Transverse colon (tissue), 4 donors: ENCODE results near the gene ARHGAP18. TPM values are rescaled to one million over a fixed set of nuclear protein-coding genes. Genes with fewer than 3 reads are reported as not detected.

ENCODE experiments used
- DNase-seq: peaks from one replicate; pipeline ENCODE4 v3.0.0-alpha.2; 2019
- H3K27ac ChIP-seq, 4 donors: fragments of 200-600 bp; sonication (generic); 2 replicates each; pipeline ENCODE4 v1.5.1; 2016 to 2018; ENCODE audit warnings: inconsistent platforms in 4 of 4
- H3K27me3 ChIP-seq: fragments of 200-600 bp; sonication (generic); 2 replicates; pipeline ENCODE4 v1.5.1; 2017; ENCODE audit warnings: inconsistent platforms
- H3K36me3 ChIP-seq, 4 donors: fragments of 200-600 bp; sonication (generic); 2 replicates each; pipeline ENCODE4 v1.5.1; 2017 to 2019; ENCODE audit warnings: inconsistent platforms in 4 of 4
- H3K4me1 ChIP-seq, 4 donors: fragments of 200-600 bp; sonication (generic); 2 replicates each; pipeline ENCODE4 v1.5.1; 2017 to 2020; ENCODE audit warnings: inconsistent platforms in 4 of 4
- H3K4me3 ChIP-seq, 4 donors: fragments of 200-600 bp; sonication (generic); 1 replicate in 1 of 4; 2 replicates in 3 of 4; pipeline versions ENCODE4 v1.5.1 to v1.6.1; 2017 to 2019; ENCODE audit warnings: inconsistent platforms in 4 of 4
- H3K9me3 ChIP-seq, 2 donors: fragments of 200-600 bp; sonication (generic); 2 replicates each; pipeline ENCODE4 v1.5.1; 2017 to 2019; ENCODE audit warnings: inconsistent platforms in 2 of 2
- EP300 ChIP-seq: sonication (generic); formaldehyde crosslinking; IDR thresholded peaks from one replicate; pipeline ENCODE4 v1.6.1; 2017; ENCODE audit warnings: antibody characterized with exemption, low read depth
- POLR2A ChIP-seq: fragments of 450-650 bp; IDR thresholded peaks from one replicate; pipeline ENCODE4 v1.6.1; 2016; ENCODE audit warnings: antibody characterized with exemption, mild to moderate bottlenecking, moderate library complexity
- POLR2AphosphoS5 ChIP-seq, 3 donors: sonication (generic); formaldehyde crosslinking; IDR thresholded peaks; one replicate each; pipeline ENCODE4 v1.6.1; 2016; ENCODE audit warnings: antibody characterized with exemption in 3 of 3
- WGBS, 2 donors: methylation state at CpG; one replicate each; pipeline ENCODE4 v1.1.5; 2018; ENCODE audit warnings: low coverage in 1 of 2; 5-methylcytosine and 5-hydroxymethylcytosine counted together
- in situ Hi-C, 4 donors: fragments of 200-750 bp; cut with MboI; loops; one replicate each; pipeline versions ENCODE4 v1.15.0 to v1.15.1; 2017; ENCODE audit warnings: low sequenced_read_pairs in 3 of 4, low pct_ligation_motif_present in 1 of 4, low pct_unique_long_range_greater_than_20kb in 1 of 4
- intact Hi-C: fragments of 100-400 bp; cut with DNase I; formaldehyde crosslinking; loops from one replicate; pipeline ENCODE4 v1.15.1; 2023; ENCODE audit warnings: low total_unique reads
- total RNA-seq, 4 donors: library from RNA; depleted of rRNA; stranded (reverse); fragments of >200 nt; gene quantifications; one replicate each; pipeline ENCODE4 v1.1.0, GENCODE V29; 2016
- TF ChIP-seq, protein P1 (sequence below), 5 experiments: fragments of 200-600 bp in 3 of 5; fragments of 450-650 bp in 2 of 5; sonication (generic) in 3 of 5; IDR thresholded peaks; 1 replicate in 2 of 5; 2 replicates in 3 of 5; pipeline ENCODE4 v1.5.1; 2016 to 2017; ENCODE audit warnings: antibody characterized with exemption in 5 of 5, inconsistent platforms in 3 of 5, mild to moderate bottlenecking in 2 of 5, moderate library complexity in 1 of 5

The ARHGAP18 gene
- total RNA-seq, 4 donors from 2014 or later = 5.2 to 21.8 (median 13.0) TPM

DNA sequence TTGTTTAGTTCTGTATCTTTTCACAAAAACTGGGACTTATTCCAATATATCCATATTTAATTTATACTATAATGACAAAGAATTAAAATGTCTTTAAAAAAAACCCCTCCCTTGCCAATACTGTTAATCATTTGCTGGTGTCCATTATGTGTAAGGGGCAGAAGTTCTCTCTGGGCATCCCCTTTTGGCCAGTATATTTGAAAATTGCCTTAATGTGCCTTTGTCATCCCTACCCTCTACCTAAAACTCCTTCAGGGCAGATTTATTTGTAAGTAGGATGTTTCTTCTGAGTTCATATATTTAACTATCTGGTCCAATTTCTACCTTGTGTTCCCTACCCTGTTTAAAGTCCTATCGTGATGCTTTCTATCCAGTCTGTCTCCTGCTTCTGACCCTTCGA is 62.9 kb downstream of the ARHGAP18 start:
- intact Hi-C loops (no loop called here), in situ Hi-C loops (no loop called here)
- no peaks in the 10 kb centered on the region for H3K27me3 ChIP-seq
- H3K9me3 ChIP-seq = no peaks in the 10 kb centered on the region
- TF ChIP-seq POLR2A (no peak), EP300 (no peak), POLR2AphosphoS5 (IDR thresholded peaks at IDR 0.05) (no peak)
- TF ChIP-seq, protein P1, sequence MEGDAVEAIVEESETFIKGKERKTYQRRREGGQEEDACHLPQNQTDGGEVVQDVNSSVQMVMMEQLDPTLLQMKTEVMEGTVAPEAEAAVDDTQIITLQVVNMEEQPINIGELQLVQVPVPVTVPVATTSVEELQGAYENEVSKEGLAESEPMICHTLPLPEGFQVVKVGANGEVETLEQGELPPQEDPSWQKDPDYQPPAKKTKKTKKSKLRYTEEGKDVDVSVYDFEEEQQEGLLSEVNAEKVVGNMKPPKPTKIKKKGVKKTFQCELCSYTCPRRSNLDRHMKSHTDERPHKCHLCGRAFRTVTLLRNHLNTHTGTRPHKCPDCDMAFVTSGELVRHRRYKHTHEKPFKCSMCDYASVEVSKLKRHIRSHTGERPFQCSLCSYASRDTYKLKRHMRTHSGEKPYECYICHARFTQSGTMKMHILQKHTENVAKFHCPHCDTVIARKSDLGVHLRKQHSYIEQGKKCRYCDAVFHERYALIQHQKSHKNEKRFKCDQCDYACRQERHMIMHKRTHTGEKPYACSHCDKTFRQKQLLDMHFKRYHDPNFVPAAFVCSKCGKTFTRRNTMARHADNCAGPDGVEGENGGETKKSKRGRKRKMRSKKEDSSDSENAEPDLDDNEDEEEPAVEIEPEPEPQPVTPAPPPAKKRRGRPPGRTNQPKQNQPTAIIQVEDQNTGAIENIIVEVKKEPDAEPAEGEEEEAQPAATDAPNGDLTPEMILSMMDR (IDR thresholded peaks at IDR 0.05) = no peak
- DNase-seq = no peak
- H3K4me1 ChIP-seq = peaks cover 0 to 22% (median 10%) of the 10 kb centered on the region in 4 donors
- 69 to 95% methylated on average over 2 of the region's 2 CpGs for WGBS, 2 donors
- H3K4me3 ChIP-seq = no peak overlapping the region
- no peaks in the 10 kb centered on the region for H3K36me3 ChIP-seq
- H3K27ac ChIP-seq = peak overlapping the region in 1 of 4 donors; percentile 26

DNA sequence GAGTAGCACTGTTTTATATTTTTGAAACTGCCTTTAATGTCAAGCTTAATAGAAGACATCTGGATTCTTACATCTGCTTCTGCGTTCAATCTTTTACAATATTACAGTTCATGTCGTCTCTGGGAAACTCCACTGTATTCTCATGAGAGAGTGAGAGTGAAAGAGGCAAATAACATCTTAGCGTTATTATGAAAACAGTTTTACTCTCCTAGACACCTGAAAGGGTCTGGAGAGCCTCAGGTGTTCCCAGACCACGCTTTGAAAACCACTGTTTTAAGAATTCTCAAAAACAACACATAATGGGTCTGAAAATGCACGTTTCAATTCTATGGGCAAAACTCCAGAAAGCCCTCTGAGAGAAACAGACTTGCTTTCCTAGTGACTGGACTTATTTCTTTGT is 63.3 kb downstream of the ARHGAP18 start:
- Histone ChIP-seq H3K27me3 (no peaks in the 10 kb centered on the region), H3K4me3 (peak overlapping the region in 1 of 4 donors; percentile 5)

DNA sequence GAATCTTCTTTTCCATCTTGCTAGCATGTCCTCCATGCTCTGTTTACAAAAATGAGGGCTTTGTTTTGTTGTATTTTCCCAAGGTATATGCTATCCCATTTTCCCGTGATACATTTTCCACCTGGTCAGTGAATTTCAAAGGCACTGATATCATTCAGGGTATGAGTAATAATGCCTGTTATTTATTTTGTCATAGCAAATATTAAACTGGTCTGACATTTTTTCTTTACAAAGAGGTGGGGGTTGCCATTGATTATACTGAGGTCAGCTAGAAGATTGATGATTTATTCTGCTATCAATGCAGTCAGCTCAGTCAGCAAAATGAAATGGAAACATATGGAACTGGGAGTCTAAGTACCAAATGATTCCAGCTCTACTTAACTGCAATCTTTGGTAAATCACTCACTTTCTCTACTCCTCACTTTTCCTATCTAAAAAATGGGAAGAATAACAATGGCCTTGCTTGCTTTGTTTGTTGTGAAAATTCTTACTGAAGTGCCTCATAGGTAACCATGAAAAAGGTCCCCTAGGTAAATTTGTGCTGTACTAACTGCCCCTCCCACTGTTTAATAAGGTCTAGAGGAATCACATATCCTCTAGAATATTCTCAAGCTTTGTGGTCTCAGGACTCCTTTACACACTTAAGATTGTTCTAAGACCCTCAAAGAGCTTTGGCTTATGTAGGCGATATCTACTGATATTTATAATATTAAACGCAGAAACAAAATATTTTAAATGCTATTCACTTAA is 64.0 kb downstream of the ARHGAP18 start:
- TF ChIP-seq POLR2AphosphoS5 (IDR thresholded peaks at IDR 0.05) (no peak), POLR2A (no peak), EP300 (no peak)
- TF ChIP-seq, protein P1 (IDR thresholded peaks at IDR 0.05) = no peak
- in situ Hi-C loops (no loop called here), intact Hi-C loops (no loop called here)
- Histone ChIP-seq H3K4me1 (peaks cover 0 to 17% (median 10%) of the 10 kb centered on the region in 4 donors), H3K27ac (peak overlapping the region in 2 of 4 donors; percentile 17 to 47), H3K36me3 (no peaks in the 10 kb centered on the region), H3K4me3 (no peak overlapping the region), H3K9me3 (no peaks in the 10 kb centered on the region), H3K27me3 (no peaks in the 10 kb centered on the region)
- no peak for DNase-seq
- WGBS, 2 donors = 68 to 73% methylated on average over 3 of the region's 3 CpGs

More for the DNA sequence above, 63.3 kb downstream of the ARHGAP18 start:
- TF ChIP-seq, protein P1 (IDR thresholded peaks at IDR 0.05) = no peak
- TF ChIP-seq POLR2A = no peak
- no peak for TF ChIP-seq POLR2AphosphoS5 (IDR thresholded peaks at IDR 0.05)
- TF ChIP-seq EP300 = no peak
- Histone ChIP-seq H3K4me1 (peaks cover 0 to 22% (median 10%) of the 10 kb centered on the region in 4 donors), H3K27ac (peak overlapping the region in 1 of 4 donors; percentile 26), H3K9me3 (no peaks in the 10 kb centered on the region), H3K36me3 (no peaks in the 10 kb centered on the region)
- intact Hi-C loops = no loop called here
- 28 to 63% methylated on average over 3 to 5 of the region's 5 CpGs for WGBS, 2 donors
- DNase-seq = no peak
- in situ Hi-C loops = no loop called here

DNA sequence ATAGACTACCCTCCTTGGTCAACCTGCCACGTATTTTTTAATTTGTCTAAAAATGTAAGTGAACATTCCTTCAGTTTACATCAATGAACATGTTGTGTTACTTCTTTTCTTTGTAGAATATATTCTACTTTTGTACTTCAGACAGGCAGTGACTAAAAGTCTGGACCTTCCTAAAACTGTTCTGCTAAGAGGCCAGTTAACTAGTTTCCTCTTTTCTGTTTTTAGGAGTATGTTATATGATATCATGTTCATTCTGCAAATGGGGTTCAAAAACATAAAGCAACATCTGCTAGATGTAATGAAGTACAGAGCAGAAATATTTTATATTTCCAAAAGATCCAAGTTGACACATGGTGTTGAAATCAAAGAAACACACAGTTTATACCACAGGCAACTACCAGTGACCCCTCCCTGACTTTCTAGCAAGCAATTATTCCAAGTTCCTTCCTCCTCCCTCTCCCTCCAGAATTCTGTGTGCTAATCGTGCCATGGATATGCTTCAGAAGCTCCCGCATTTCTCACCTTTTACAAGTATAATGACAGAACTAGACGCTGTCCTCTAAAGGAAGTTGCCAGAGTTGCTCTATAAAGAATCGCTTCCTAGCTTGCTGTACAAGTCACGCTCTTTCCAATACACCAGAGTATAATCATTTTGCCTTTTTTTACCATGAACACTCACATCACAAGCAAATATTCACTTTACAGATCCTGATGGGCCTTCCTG is 64.7 kb downstream of the ARHGAP18 start:
- no peak for TF ChIP-seq POLR2A
- TF ChIP-seq EP300 = no peak
- TF ChIP-seq, protein P1 (IDR thresholded peaks at IDR 0.05) = no peak
- TF ChIP-seq POLR2AphosphoS5 (IDR thresholded peaks at IDR 0.05) = no peak
- intact Hi-C loops (no loop called here), in situ Hi-C loops (no loop called here)
- no peak overlapping the region for H3K4me3 ChIP-seq
- peak overlapping the region in 3 of 4 donors; percentile 17 to 47 (median 32) for H3K27ac ChIP-seq
- no peak for DNase-seq
- H3K27me3 ChIP-seq = no peaks in the 10 kb centered on the region
- H3K9me3 ChIP-seq = no peaks in the 10 kb centered on the region
- H3K36me3 ChIP-seq = no peaks in the 10 kb centered on the region
- H3K4me1 ChIP-seq = peaks cover 0 to 15% (median 10%) of the 10 kb centered on the region in 4 donors
- 59 to 60% methylated on average over 5 to 6 of the region's 6 CpGs for WGBS, 2 donors
